Bronchial epithelial cell (primary cell): ENCODE data around the gene ARAP2. TPM values are rescaled to one million over a fixed set of nuclear protein-coding genes. Genes with fewer than 3 reads are reported as not detected.

Experiments used
- DNase-seq: peaks from one replicate; pipeline ENCODE4 v3.0.0-alpha.2; 2010; ENCODE audit warnings: low read depth
- FAIRE-seq: peaks from 2 replicates; lab custom pipeline; 2011; peaks lifted over from hg19 to GRCh38; lab: Jason Lieb, UNC
- H3K27me3 ChIP-seq: 2 replicates; pipeline ENCODE4 v1.5.1; 2011; ENCODE audit warnings: low read length; ENCODE audit not compliant: control insufficient read depth, insufficient read depth
- H3K36me3 ChIP-seq: 2 replicates; pipeline ENCODE4 v1.5.1; 2011; ENCODE audit warnings: low read length; ENCODE audit not compliant: control insufficient read depth, insufficient read depth
- H3K4me3 ChIP-seq: 2 replicates; pipeline ENCODE4 v1.5.1; 2011; ENCODE audit warnings: mild to moderate bottlenecking, low read depth, low read length, control low read depth
- CTCF ChIP-seq: IDR thresholded peaks from 2 replicates; pipeline ENCODE4 v1.5.1; 2011; ENCODE audit warnings: mild to moderate bottlenecking, moderate library complexity, low read length, control low read depth, inconsistent platforms; ENCODE audit not compliant: insufficient read depth, severe bottlenecking
- total RNA-seq: library from RNA; depleted of rRNA; stranded (reverse); fragments of >200 nt; gene quantifications from 2 replicates; pipeline ENCODE4 v1.2.1, GENCODE V29; 2014

ARAP2 gene
- total RNA-seq, 1 donor from 2014 or later = 46.3 TPM

GRCh38 chr4:36067116-36067515, 177.2 kb downstream of the ARAP2 start:
- DNase-seq (no peak), FAIRE-seq (no peak)
- Histone ChIP-seq H3K27me3 (no peaks in the 10 kb centered on the region), H3K36me3 (peaks cover 10% of the 10 kb centered on the region), H3K4me3 (no peak overlapping the region)
- TF ChIP-seq CTCF = no peak

GRCh38 chr4:36065274-36065871, 178.9 kb downstream of the ARAP2 start:
- DNase-seq = no peak
- FAIRE-seq = no peak
- Histone ChIP-seq H3K36me3 (peaks cover 10% of the 10 kb centered on the region), H3K4me3 (no peak overlapping the region), H3K27me3 (no peaks in the 10 kb centered on the region)
- TF ChIP-seq CTCF = no peak

GRCh38 chr4:36064117-36064516, 180.2 kb downstream of the ARAP2 start:
- Histone ChIP-seq H3K36me3 (peaks cover 8% of the 10 kb centered on the region), H3K4me3 (no peak overlapping the region), H3K27me3 (no peaks in the 10 kb centered on the region)
- DNase-seq = peak; percentile 65
- no peak for FAIRE-seq
- TF ChIP-seq CTCF = no peak

- FAIRE-seq = no peak
- Histone ChIP-seq H3K27me3 (no peaks in the 10 kb centered on the region), H3K36me3 (no peaks in the 10 kb centered on the region), H3K4me3 (no peak overlapping the region)
- no peak for TF ChIP-seq CTCF
- DNase-seq = no peak
These were observed 188.2 kb downstream of the ARAP2 start for GRCh38 chr4:36056136-36056535.

- H3K4me3 ChIP-seq = no peak overlapping the region
- FAIRE-seq (no peak), DNase-seq (no peak)
- no peaks in the 10 kb centered on the region for H3K36me3 ChIP-seq
- no peaks in the 10 kb centered on the region for H3K27me3 ChIP-seq
- no peak for TF ChIP-seq CTCF
These were observed 189.5 kb downstream of the ARAP2 start for GRCh38 chr4:36054694-36055422.
